ENCODE data around the gene TRAF3. TPM values are rescaled to one million over a fixed set of nuclear protein-coding genes. Genes with fewer than 3 reads are reported as not detected.

Gene TRAF3
- polyA plus RNA-seq, 1 of the 3 experiments (the other 2 are of a cell fraction): 17.9 TPM

DNA sequence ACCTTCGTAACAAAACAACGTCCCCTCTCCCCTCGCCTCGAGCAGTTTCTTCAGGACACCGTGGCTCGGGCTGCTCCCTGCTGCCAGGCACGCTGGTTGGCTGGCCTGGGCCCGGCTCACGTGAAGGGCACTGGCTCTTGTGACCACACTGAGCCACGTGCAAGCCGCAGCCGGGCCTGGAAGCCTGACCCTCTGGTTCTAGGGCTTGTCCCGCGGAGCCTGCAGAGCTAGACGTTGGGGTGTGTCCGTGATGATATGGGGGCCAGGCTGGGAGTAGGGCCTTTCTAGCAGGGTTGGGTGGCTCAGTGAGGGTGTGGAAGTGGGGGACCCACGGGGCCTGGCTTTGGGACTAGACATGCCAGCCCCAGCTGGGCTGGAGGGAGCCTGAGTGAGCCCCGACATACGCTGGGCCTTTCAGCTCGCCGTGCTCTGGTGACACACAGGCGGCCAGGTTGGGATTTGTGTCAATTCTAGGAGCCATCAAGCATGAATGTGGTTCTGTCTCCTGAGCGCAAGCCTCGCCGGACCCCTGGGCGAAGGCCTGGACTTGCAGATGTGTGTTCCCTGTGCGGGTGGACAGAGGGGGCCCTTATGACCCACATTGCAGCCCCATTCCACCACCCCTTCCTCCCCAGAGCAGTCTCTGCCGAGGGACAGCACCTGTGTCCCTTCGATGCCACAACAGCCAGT is 131.7 kb downstream of the TRAF3 start:
- Histone ChIP-seq H3K4me2 (no peak overlapping the region), H3K9me3 (no peaks in the 10 kb centered on the region), H3K36me3 (replicated peaks in 1 of 2; ENCODE audit: control insufficient read depth in 1 of 2, insufficient read depth in 2 of 2, low read length in 1 of 2) (peaks cover 13 to 19% of the 10 kb centered on the region in 2 experiments), H3K9ac (no peak overlapping the region), H3K27ac (ENCODE audit: low read depth in 2 of 2, low read length in 1 of 2) (no peak overlapping the region), H3K27me3 (ENCODE audit: insufficient read depth) (no peaks in the 10 kb centered on the region), H2AFZ (ENCODE audit: low read depth) (no peak overlapping the region), H3F3A (replicated peaks; ENCODE audit: insufficient read depth) (peaks cover 5% of the 10 kb centered on the region), H3K9me2 (no peaks in the 10 kb centered on the region), H3K4me3 (ENCODE audit: low read depth in 2 of 2, low read length in 1 of 2) (no peak overlapping the region), H3K79me2 (ENCODE audit: insufficient read depth) (no peaks in the 10 kb centered on the region), H3K4me1 (ENCODE audit: control insufficient read depth in 1 of 2, insufficient read depth in 2 of 2, low read depth in 1 of 2, low read length in 1 of 2) (no peaks in the 10 kb centered on the region), H4K20me1 (ENCODE audit: insufficient read depth) (no peaks in the 10 kb centered on the region)
- TF ChIP-seq, protein P1, sequence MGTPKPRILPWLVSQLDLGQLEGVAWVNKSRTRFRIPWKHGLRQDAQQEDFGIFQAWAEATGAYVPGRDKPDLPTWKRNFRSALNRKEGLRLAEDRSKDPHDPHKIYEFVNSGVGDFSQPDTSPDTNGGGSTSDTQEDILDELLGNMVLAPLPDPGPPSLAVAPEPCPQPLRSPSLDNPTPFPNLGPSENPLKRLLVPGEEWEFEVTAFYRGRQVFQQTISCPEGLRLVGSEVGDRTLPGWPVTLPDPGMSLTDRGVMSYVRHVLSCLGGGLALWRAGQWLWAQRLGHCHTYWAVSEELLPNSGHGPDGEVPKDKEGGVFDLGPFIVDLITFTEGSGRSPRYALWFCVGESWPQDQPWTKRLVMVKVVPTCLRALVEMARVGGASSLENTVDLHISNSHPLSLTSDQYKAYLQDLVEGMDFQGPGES (IDR thresholded peaks at IDR 0.05; ENCODE audit: low read depth, low read length): no peak
- no peak for TF ChIP-seq SIN3A (IDR thresholded peaks at IDR 0.05; ENCODE audit: borderline replicate concordance, low read depth, low read length)
- TF ChIP-seq TAF1 (IDR thresholded peaks at IDR 0.05; ENCODE audit: borderline replicate concordance, low read depth, low read length): no peak
- TF ChIP-seq FOXM1 (IDR thresholded peaks at IDR 0.05; ENCODE audit: low read depth): no peak
- no peak for TF ChIP-seq GATA2 (CRISPR knock-in tag; IDR thresholded peaks at IDR 0.05)
- TF ChIP-seq MXI1 (IDR thresholded peaks at IDR 0.05; ENCODE audit: low read depth, low read length): no peak
- TF ChIP-seq ZBTB33 (IDR thresholded peaks at IDR 0.05; ENCODE audit: borderline replicate concordance, low read depth): no peak
- ChIA-PET CTCF (interaction anchor here (1.2 kb wide), 1 partner anchor 9 kb away, joined by 5 read pairs; no protein-coding TSS in a partner anchor), POLR2A (no interaction called here)
- DNase-seq: peak; percentile 26
- 97% methylated on average over 23 of the region's 29 CpGs for WGBS (ENCODE audit: low lambda C conversion rate)

DNA sequence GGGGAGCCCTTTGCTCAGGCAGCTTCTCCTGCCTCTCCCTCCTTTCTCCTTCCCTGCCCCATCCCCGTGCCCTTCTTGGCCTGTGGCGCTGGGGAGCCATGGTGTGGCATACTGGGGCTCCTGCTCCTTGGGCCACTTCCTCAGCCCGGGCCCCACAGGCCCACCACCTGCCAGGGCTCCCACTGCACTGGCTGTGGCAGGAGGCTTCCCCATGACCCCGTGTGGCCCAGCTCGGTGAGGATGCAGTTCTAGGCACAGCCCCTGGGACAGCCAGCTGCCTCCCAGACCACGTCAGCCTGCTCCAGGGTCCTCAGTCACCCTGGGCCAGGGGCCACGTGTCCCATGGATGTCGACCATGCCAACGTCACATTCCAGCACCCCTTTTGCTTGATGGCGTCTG is 132.2 kb downstream of the TRAF3 start:
- Histone ChIP-seq H3K4me1 (ENCODE audit: control insufficient read depth in 1 of 2, insufficient read depth in 2 of 2, low read depth in 1 of 2, low read length in 1 of 2) (no peaks in the 10 kb centered on the region), H3K4me3 (ENCODE audit: low read depth in 2 of 2, low read length in 1 of 2) (no peak overlapping the region), H3K9me2 (no peaks in the 10 kb centered on the region), H3K79me2 (ENCODE audit: insufficient read depth) (no peaks in the 10 kb centered on the region), H3K27me3 (ENCODE audit: insufficient read depth) (no peaks in the 10 kb centered on the region), H2AFZ (ENCODE audit: low read depth) (no peak overlapping the region), H4K20me1 (ENCODE audit: insufficient read depth) (no peaks in the 10 kb centered on the region), H3K4me2 (no peak overlapping the region), H3K9me3 (no peaks in the 10 kb centered on the region), H3F3A (replicated peaks; ENCODE audit: insufficient read depth) (peaks cover 5% of the 10 kb centered on the region), H3K9ac (no peak overlapping the region), H3K27ac (ENCODE audit: low read depth in 2 of 2, low read length in 1 of 2) (no peak overlapping the region), H3K36me3 (replicated peaks in 1 of 2; ENCODE audit: control insufficient read depth in 1 of 2, insufficient read depth in 2 of 2, low read length in 1 of 2) (peaks cover 13 to 19% of the 10 kb centered on the region in 2 experiments)
- ChIA-PET POLR2A (no interaction called here), CTCF (interaction anchor here (1.2 kb wide), 1 partner anchor 8 kb away, joined by 5 read pairs; no protein-coding TSS in a partner anchor)
- DNase-seq: peak; percentile 28
- 94% methylated on average over 7 of the region's 10 CpGs for WGBS (ENCODE audit: low lambda C conversion rate)
- TF ChIP-seq TAF1 (IDR thresholded peaks at IDR 0.05; ENCODE audit: borderline replicate concordance, low read depth, low read length) (no peak), PBX3 (IDR thresholded peaks at IDR 0.05) (no peak), ELF1 (IDR thresholded peaks at IDR 0.05) (no peak), RCOR1 (IDR thresholded peaks at IDR 0.05; ENCODE audit: low read length) (no peak), MEF2A (IDR thresholded peaks at IDR 0.05; ENCODE audit: borderline replicate concordance, low read depth) (no peak), USF2 (IDR thresholded peaks at IDR 0.05; ENCODE audit: borderline replicate concordance, low read depth, low read length) (no peak), MAX (IDR thresholded peaks at IDR 0.05; ENCODE audit: low read depth) (no peak), TEAD4 (IDR thresholded peaks at IDR 0.05; ENCODE audit: borderline replicate concordance, insufficient read depth) (no peak), MXI1 (IDR thresholded peaks at IDR 0.05; ENCODE audit: low read depth, low read length) (no peak), NRF1 (IDR thresholded peaks at IDR 0.05; ENCODE audit: low read depth, low read length) (no peak), POLR2AphosphoS5 (IDR thresholded peaks at IDR 0.05; ENCODE audit: low read depth, low read length) (no peak), USF1 (IDR thresholded peaks at IDR 0.05; ENCODE audit: borderline replicate concordance, low read depth) (no peak), NFIC (IDR thresholded peaks at IDR 0.05; ENCODE audit: borderline replicate concordance) (no peak), FOSL2 (IDR thresholded peaks at IDR 0.05; ENCODE audit: borderline replicate concordance, low read depth) (no peak)

All from SK-N-SH (cell line).